ENCODE measurements around the gene MIDN. TPM values are rescaled to one million over a fixed set of nuclear protein-coding genes. Genes with fewer than 3 reads are reported as not detected.
A peak's percentile ranks its signal among the peaks of the same experiment; 100 is the strongest.

Gene MIDN
- total and polyA plus RNA-seq, 10 of the 15 experiments (the other 5 are each of a cell fraction or from before 2014, with no cell fraction given), result 0.38 to 51.5 (median 7.2) TPM

DNA sequence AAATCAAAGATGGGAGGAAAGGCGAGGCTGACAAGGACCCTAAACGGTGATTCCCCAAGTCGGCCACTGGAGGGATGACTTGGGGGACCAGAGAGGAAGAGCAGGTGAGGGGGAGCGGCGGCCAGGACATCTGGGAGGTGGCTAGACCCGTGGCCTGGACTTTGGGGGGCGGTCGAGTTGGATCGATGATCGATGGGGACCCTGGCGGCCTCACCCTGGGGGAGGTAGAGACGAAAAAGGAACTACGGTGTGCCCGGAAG, 13.1 kb downstream of the MIDN start (continued):
- TF ChIP-seq MEF2A (IDR thresholded peaks at IDR 0.05; ENCODE audit: insufficient read depth, low read depth, low read length), result no peak
- TF ChIP-seq IRF4 (IDR thresholded peaks at IDR 0.05; ENCODE audit: low read depth, low read length), result no peak
- no peak for TF ChIP-seq CHD1 (IDR thresholded peaks at IDR 0.05; ENCODE audit: low read depth, low read length)

DNA sequence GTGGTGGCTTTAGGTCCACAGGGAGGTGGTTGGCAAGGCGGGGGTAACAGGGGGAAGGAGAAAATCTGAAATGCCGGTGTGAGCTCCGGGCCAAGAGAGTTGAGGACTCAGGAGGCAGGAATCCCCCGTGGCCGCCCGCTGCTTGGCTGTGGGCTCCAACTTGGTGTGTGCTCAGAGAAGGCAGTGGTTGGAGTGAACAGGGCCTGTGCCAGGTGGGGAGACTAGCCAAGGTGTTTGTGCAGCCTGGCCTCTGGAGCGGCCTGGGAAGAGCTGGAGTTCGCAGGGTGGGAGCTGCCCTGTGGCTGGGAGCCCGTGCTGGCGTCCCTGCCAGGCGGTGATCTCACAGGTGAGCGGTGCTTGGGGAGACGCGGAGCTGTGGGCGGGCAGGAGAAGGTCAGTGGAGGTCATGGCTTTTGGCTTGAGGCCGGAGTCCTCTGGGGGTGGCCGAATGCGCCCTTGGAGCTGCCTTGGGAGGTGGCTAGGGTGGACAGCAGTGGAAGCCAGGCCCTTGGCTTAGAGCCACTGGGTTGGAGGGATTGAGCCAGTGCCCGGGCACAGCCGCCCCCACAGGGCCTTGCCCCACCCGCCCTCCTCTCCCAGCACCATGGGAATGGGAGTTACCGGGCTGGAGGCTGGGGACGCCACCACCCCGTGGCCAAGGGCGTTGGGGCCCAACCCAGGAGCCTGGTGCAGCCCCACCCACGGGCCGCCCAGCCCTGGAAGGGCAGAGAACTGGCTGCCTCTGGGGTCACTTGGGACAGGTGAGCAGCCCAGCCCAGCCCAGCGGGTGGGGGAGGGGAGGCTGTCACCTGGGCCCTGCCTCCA, 13.6 kb downstream of the MIDN start:
- BruUV-seq (replicated peaks), result no TSS peak
- no peak for DNase-seq (ENCODE audit: low read depth, low spot score)
- WGBS (ENCODE audit: insufficient coverage, insufficient replicate concordance, low lambda C conversion rate, missing lambda C conversion rate), result under 1% methylated on average over 21 of the region's 28 CpGs
- ChIA-PET RAD21 (ENCODE audit: unreplicated experiment) (interaction anchor here (3.8 kb wide), 1 partner anchor 18 kb away, joined by 24 read pairs; no protein-coding TSS in a partner anchor), SMC1A (ENCODE audit: uncharacterized antibody, unreplicated experiment) (interaction anchor here (1.0 to 1.8 kb wide), 3 partner anchors 9 to 214 kb away, joined by 3 to 6 read pairs (median 5); no protein-coding TSS in a partner anchor), CTCF (interaction anchor here (1.5 to 2.5 kb wide), 2 partner anchors 9 to 18 kb away, joined by 11 to 16 read pairs; no protein-coding TSS in a partner anchor), POLR2A (interaction anchor here (0.8 to 8.7 kb wide), 6 partner anchors 9 to 195 kb away, joined by 4 to 184 read pairs (median 10); partner anchors contain the start of genes ARHGAP45, ATP5F1D and FAM174C)
- Histone ChIP-seq H3K9me3 (replicated peaks; ENCODE audit: control insufficient read depth, insufficient read depth, low read length) (no peaks in the 10 kb centered on the region), H3K27me3 (replicated peaks in 1 of 2; ENCODE audit: control insufficient read depth in 2 of 2, insufficient read depth in 2 of 2, low read length in 1 of 2) (no peaks in the 10 kb centered on the region), H3K79me2 (ENCODE audit: control insufficient read depth, insufficient read depth, low read length) (peaks cover 35% of the 10 kb centered on the region), H3K9ac (ENCODE audit: control insufficient read depth, insufficient read depth, low read length) (peak overlapping the region; percentile 77), H3K27ac (ENCODE audit: control insufficient read depth, insufficient read depth) (peak overlapping the region; percentile 91), H3K4me3 (peak overlapping the region; percentile 92), H3K4me1 (ENCODE audit: control insufficient read depth, insufficient read depth, low read length) (peaks cover 59% of the 10 kb centered on the region), H4K20me1 (ENCODE audit: control insufficient read depth, insufficient read depth) (no peaks in the 10 kb centered on the region), H3K36me3 (ENCODE audit: control insufficient read depth in 2 of 2, insufficient read depth in 2 of 2, low read length in 1 of 2) (peaks cover 0 to 2% of the 10 kb centered on the region in 2 experiments; a peak in 2 of 4 replicates), H2AFZ (ENCODE audit: control insufficient read depth, low read depth, low read length) (no peak overlapping the region), H3K4me2 (ENCODE audit: control insufficient read depth, insufficient read depth) (peak overlapping the region; percentile 97)
- ATAC-seq, result no peak
- intact Hi-C loops (cut with micrococcal nuclease; ENCODE audit: unreplicated experiment) (no loop called here), in situ Hi-C loops (cut with MboI) (loop anchor here (10.0 kb wide), 1 partner anchor 823 kb away; no protein-coding TSS in a partner anchor)
- no peak for FAIRE-seq
- no peak for TF ChIP-seq NR2C2 (IDR thresholded peaks at IDR 0.05; ENCODE audit: borderline replicate concordance, control insufficient read depth, insufficient read length, low read depth)
- TF ChIP-seq, protein P1, sequence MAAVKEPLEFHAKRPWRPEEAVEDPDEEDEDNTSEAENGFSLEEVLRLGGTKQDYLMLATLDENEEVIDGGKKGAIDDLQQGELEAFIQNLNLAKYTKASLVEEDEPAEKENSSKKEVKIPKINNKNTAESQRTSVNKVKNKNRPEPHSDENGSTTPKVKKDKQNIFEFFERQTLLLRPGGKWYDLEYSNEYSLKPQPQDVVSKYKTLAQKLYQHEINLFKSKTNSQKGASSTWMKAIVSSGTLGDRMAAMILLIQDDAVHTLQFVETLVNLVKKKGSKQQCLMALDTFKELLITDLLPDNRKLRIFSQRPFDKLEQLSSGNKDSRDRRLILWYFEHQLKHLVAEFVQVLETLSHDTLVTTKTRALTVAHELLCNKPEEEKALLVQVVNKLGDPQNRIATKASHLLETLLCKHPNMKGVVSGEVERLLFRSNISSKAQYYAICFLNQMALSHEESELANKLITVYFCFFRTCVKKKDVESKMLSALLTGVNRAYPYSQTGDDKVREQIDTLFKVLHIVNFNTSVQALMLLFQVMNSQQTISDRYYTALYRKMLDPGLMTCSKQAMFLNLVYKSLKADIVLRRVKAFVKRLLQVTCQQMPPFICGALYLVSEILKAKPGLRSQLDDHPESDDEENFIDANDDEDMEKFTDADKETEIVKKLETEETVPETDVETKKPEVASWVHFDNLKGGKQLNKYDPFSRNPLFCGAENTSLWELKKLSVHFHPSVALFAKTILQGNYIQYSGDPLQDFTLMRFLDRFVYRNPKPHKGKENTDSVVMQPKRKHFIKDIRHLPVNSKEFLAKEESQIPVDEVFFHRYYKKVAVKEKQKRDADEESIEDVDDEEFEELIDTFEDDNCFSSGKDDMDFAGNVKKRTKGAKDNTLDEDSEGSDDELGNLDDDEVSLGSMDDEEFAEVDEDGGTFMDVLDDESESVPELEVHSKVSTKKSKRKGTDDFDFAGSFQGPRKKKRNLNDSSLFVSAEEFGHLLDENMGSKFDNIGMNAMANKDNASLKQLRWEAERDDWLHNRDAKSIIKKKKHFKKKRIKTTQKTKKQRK (IDR thresholded peaks at IDR 0.05; ENCODE audit: low read depth, low read length), result no peak
- 0 out of 2 replicates have a peak, but pooled peaks have one; percentile 46 for TF ChIP-seq ASH2L (IDR thresholded peaks at IDR 0.05; ENCODE audit: borderline replicate concordance, low read depth)
- no peak for TF ChIP-seq JUND (IDR thresholded peaks at IDR 0.05; ENCODE audit: low read depth, low read length)
- TF ChIP-seq, protein P2, sequence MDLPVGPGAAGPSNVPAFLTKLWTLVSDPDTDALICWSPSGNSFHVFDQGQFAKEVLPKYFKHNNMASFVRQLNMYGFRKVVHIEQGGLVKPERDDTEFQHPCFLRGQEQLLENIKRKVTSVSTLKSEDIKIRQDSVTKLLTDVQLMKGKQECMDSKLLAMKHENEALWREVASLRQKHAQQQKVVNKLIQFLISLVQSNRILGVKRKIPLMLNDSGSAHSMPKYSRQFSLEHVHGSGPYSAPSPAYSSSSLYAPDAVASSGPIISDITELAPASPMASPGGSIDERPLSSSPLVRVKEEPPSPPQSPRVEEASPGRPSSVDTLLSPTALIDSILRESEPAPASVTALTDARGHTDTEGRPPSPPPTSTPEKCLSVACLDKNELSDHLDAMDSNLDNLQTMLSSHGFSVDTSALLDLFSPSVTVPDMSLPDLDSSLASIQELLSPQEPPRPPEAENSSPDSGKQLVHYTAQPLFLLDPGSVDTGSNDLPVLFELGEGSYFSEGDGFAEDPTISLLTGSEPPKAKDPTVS (IDR thresholded peaks at IDR 0.05; ENCODE audit: low read depth, low read length), result no peak
- 0 out of 2 replicates have a peak, but pooled peaks have one; percentile 3 for TF ChIP-seq EED (IDR thresholded peaks at IDR 0.05; ENCODE audit: low read depth)
- no peak for TF ChIP-seq MYB (IDR thresholded peaks at IDR 0.05; ENCODE audit: borderline replicate concordance, low read depth, low read length)
- TF ChIP-seq, protein P3, sequence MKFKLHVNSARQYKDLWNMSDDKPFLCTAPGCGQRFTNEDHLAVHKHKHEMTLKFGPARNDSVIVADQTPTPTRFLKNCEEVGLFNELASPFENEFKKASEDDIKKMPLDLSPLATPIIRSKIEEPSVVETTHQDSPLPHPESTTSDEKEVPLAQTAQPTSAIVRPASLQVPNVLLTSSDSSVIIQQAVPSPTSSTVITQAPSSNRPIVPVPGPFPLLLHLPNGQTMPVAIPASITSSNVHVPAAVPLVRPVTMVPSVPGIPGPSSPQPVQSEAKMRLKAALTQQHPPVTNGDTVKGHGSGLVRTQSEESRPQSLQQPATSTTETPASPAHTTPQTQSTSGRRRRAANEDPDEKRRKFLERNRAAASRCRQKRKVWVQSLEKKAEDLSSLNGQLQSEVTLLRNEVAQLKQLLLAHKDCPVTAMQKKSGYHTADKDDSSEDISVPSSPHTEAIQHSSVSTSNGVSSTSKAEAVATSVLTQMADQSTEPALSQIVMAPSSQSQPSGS (IDR thresholded peaks at IDR 0.05; ENCODE audit: low read length), result no peak
- TF ChIP-seq, protein P4, sequence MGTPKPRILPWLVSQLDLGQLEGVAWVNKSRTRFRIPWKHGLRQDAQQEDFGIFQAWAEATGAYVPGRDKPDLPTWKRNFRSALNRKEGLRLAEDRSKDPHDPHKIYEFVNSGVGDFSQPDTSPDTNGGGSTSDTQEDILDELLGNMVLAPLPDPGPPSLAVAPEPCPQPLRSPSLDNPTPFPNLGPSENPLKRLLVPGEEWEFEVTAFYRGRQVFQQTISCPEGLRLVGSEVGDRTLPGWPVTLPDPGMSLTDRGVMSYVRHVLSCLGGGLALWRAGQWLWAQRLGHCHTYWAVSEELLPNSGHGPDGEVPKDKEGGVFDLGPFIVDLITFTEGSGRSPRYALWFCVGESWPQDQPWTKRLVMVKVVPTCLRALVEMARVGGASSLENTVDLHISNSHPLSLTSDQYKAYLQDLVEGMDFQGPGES (IDR thresholded peaks at IDR 0.05), result no peak
- peak; percentile 93 for TF ChIP-seq NR2F1 (conservative IDR thresholded peaks at IDR 0.05)

All from GM12878 (cell line).